ENCODE data around the gene NEK10.
A peak's percentile ranks its signal among the peaks of the same experiment; 100 is the strongest.

NEK10 gene

DNA sequence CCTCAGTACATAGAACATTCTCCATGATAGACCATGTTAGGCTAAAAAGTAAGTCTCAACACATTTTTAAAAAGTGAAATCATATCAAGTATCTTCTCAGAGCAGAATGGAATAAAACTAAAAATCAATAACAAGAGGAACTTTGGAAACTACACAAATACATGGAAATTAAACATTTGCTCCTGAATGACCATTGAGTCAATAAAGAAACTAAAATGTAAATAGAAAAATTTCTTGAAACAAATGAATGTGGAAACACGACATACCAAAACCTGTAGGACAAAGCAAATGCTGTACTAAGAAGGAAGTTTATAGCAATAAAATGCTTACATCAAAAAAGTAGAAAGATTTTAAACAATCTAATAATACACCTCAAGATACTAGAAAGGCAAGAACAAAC lies 33.6 kb downstream of the NEK10 start:
- no peak overlapping the region for H3K27ac ChIP-seq
- TF ChIP-seq, protein P1, sequence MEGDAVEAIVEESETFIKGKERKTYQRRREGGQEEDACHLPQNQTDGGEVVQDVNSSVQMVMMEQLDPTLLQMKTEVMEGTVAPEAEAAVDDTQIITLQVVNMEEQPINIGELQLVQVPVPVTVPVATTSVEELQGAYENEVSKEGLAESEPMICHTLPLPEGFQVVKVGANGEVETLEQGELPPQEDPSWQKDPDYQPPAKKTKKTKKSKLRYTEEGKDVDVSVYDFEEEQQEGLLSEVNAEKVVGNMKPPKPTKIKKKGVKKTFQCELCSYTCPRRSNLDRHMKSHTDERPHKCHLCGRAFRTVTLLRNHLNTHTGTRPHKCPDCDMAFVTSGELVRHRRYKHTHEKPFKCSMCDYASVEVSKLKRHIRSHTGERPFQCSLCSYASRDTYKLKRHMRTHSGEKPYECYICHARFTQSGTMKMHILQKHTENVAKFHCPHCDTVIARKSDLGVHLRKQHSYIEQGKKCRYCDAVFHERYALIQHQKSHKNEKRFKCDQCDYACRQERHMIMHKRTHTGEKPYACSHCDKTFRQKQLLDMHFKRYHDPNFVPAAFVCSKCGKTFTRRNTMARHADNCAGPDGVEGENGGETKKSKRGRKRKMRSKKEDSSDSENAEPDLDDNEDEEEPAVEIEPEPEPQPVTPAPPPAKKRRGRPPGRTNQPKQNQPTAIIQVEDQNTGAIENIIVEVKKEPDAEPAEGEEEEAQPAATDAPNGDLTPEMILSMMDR (conservative IDR thresholded peaks at IDR 0.05), result no peak

GRCh38 chr3:27333843-27334242 lies 35.3 kb downstream of the NEK10 start:
- TF ChIP-seq, protein P1 (conservative IDR thresholded peaks at IDR 0.05), result no peak
- H3K27ac ChIP-seq, result no peak overlapping the region

- H3K27ac ChIP-seq, result peak overlapping the region; percentile 26
These were observed 40.0 kb downstream of the NEK10 start for GRCh38 chr3:27328982-27329762.

DNA sequence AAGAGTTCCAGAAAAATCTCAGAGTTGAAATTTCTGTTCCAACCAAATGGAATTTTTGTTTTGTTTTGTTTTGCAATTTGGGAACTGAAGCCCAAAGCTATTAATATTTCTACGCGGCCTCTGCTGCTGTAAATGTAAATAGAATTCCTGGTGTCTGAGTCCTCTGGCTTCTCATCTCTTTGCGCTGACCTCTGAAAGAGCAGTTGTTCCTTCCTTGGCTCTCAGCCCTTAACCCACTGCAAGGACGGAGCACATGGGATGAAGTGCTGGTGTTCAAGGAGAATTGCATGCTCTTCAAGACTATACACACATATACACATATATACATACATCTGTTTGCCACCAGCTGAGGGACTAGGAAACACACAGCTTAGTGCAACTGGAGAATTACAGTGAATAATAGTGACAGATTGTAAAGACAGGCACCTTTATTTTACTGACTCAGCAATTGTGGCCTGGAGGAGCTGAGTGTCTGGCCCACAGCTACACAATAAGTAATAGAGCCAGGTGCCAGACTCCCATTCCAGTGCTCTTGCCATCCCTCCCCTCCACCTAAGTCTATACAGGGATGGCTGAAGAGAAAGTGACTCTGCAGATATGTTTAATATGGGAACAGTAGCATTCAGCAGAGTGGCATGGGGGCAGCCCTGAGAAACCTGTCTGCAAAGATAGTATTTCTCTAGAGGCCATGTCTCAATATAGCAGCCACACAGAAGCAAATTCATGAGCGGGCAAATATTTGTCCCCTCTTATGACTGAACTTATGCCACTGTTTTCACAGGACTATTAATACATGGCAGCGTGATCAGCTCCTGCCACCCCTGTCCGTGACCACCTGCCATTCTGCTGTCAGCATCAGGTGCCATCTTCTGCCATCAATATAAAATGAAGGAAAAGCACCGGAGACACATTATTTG lies 42.3 kb downstream of the NEK10 start:
- H3K27ac ChIP-seq, result no peak overlapping the region
- TF ChIP-seq, protein P1 (conservative IDR thresholded peaks at IDR 0.05), result no peak

- TF ChIP-seq, protein P1 (conservative IDR thresholded peaks at IDR 0.05), result no peak
- H3K27ac ChIP-seq, result no peak overlapping the region
These were observed 43.0 kb downstream of the NEK10 start for GRCh38 chr3:27326202-27326601.

- TF ChIP-seq, protein P1 (conservative IDR thresholded peaks at IDR 0.05), result no peak
- H3K27ac ChIP-seq, result no peak overlapping the region
These were observed 43.8 kb downstream of the NEK10 start for GRCh38 chr3:27325419-27325818.

- no peak overlapping the region for H3K27ac ChIP-seq
- TF ChIP-seq, protein P1 (conservative IDR thresholded peaks at IDR 0.05), result no peak
These were observed 44.5 kb downstream of the NEK10 start for GRCh38 chr3:27324686-27325085.

All from VCaP (cell line).